ENCODE data around the gene KRTAP5-1. TPM values are rescaled to one million over a fixed set of nuclear protein-coding genes. Genes with fewer than 3 reads are reported as not detected.

The KRTAP5-1 gene
- polyA plus RNA-seq, 1 of the 3 experiments (the other 2 are of a cell fraction): not detected

- no peak overlapping the region for H2AFZ ChIP-seq (ENCODE audit: low read depth)
- peaks cover 40% of the 10 kb centered on the region for H4K20me1 ChIP-seq (ENCODE audit: insufficient read depth)
- H3K9ac ChIP-seq: no peak overlapping the region
- H3F3A ChIP-seq (replicated peaks; ENCODE audit: insufficient read depth): no peaks in the 10 kb centered on the region
- no peak overlapping the region for H3K4me3 ChIP-seq (ENCODE audit: low read depth in 2 of 2, low read length in 1 of 2)
- no peaks in the 10 kb centered on the region for H3K9me2 ChIP-seq
- H3K4me1 ChIP-seq (ENCODE audit: control insufficient read depth in 1 of 2, insufficient read depth in 2 of 2, low read depth in 1 of 2, low read length in 1 of 2): no peaks in the 10 kb centered on the region; a peak in 1 of 4 replicates
- no peak overlapping the region for H3K4me2 ChIP-seq
- TF ChIP-seq MAX (IDR thresholded peaks at IDR 0.05; ENCODE audit: low read depth) (no peak), EP300 (IDR thresholded peaks at IDR 0.05; ENCODE audit: borderline replicate concordance in 1 of 2, low read depth in 1 of 2, low read length in 1 of 2) (no peak), GABPA (IDR thresholded peaks at IDR 0.05; ENCODE audit: low read depth) (no peak), TCF12 (IDR thresholded peaks at IDR 0.05) (no peak), YY1 (IDR thresholded peaks at IDR 0.05; ENCODE audit: low read depth) (no peak), CHD2 (IDR thresholded peaks at IDR 0.05; ENCODE audit: low read length, partially characterized antibody) (no peak)
- H3K9me3 ChIP-seq: no peaks in the 10 kb centered on the region
- H3K27ac ChIP-seq (ENCODE audit: low read depth in 2 of 2, low read length in 1 of 2): no peak overlapping the region
- H3K79me2 ChIP-seq (ENCODE audit: insufficient read depth): peaks cover 44% of the 10 kb centered on the region
- WGBS (ENCODE audit: low lambda C conversion rate): 55% methylated on average over 5 of the region's 5 CpGs
- peaks cover 0 to 6% of the 10 kb centered on the region in 2 experiments for H3K36me3 ChIP-seq (replicated peaks in 1 of 2; ENCODE audit: control insufficient read depth in 1 of 2, insufficient read depth in 2 of 2, low read length in 1 of 2)
- no peak for DNase-seq
- POLR2A ChIA-PET: no interaction called here
- peaks cover 7% of the 10 kb centered on the region; the same call in 1 of the 2 replicates for H3K27me3 ChIP-seq (ENCODE audit: insufficient read depth)
- CTCF ChIA-PET: interaction anchor here (0.8 to 4.2 kb wide), 4 partner anchors 8 to 91 kb away, joined by 3 to 17 read pairs (median 7); no protein-coding TSS in a partner anchor
These were observed 46.9 kb downstream of the KRTAP5-1 start for GRCh38 chr11:1538153-1538552.

- H3K4me1 ChIP-seq (ENCODE audit: control insufficient read depth in 1 of 2, insufficient read depth in 2 of 2, low read depth in 1 of 2, low read length in 1 of 2): peaks cover 0 to 16% of the 10 kb centered on the region in 2 experiments; a peak in 1 of 4 replicates
- ChIA-PET POLR2A (no interaction called here), CTCF (interaction anchor here (0.6 to 4.2 kb wide), 6 partner anchors 9 to 334 kb away, joined by 3 to 17 read pairs (median 7); no protein-coding TSS in a partner anchor)
- no peak overlapping the region for H3K4me3 ChIP-seq (ENCODE audit: low read depth in 2 of 2, low read length in 1 of 2)
- peaks cover 59% of the 10 kb centered on the region for H4K20me1 ChIP-seq (ENCODE audit: insufficient read depth)
- H3K9ac ChIP-seq: no peak overlapping the region
- H3K27ac ChIP-seq (ENCODE audit: low read depth in 2 of 2, low read length in 1 of 2): no peak overlapping the region
- peaks cover 0 to 9% of the 10 kb centered on the region in 2 experiments for H3K36me3 ChIP-seq (replicated peaks in 1 of 2; ENCODE audit: control insufficient read depth in 1 of 2, insufficient read depth in 2 of 2, low read length in 1 of 2)
- peaks cover 63% of the 10 kb centered on the region for H3K79me2 ChIP-seq (ENCODE audit: insufficient read depth)
- peaks cover 7% of the 10 kb centered on the region; the same call in 1 of the 2 replicates for H3K27me3 ChIP-seq (ENCODE audit: insufficient read depth)
- H3F3A ChIP-seq (replicated peaks; ENCODE audit: insufficient read depth): no peaks in the 10 kb centered on the region
- no peak overlapping the region for H2AFZ ChIP-seq (ENCODE audit: low read depth)
- no peaks in the 10 kb centered on the region for H3K9me2 ChIP-seq
- no peak for DNase-seq
- WGBS (ENCODE audit: low lambda C conversion rate): 90% methylated on average over 16 of the region's 16 CpGs
- no peaks in the 10 kb centered on the region for H3K9me3 ChIP-seq
- H3K4me2 ChIP-seq: no peak overlapping the region
- no peak for TF ChIP-seq REST (IDR thresholded peaks at IDR 0.05; ENCODE audit: low read depth, low read length)
- no peak for TF ChIP-seq NFIC (IDR thresholded peaks at IDR 0.05; ENCODE audit: borderline replicate concordance)
- no peak for TF ChIP-seq EP300 (IDR thresholded peaks at IDR 0.05; ENCODE audit: borderline replicate concordance in 1 of 2, low read depth in 1 of 2, low read length in 1 of 2)
- no peak for TF ChIP-seq FOXJ3 (CRISPR knock-in tag; IDR thresholded peaks at IDR 0.05)
- TF ChIP-seq USF1 (IDR thresholded peaks at IDR 0.05; ENCODE audit: borderline replicate concordance, low read depth): no peak
- no peak for TF ChIP-seq SMC3 (IDR thresholded peaks at IDR 0.05; ENCODE audit: low read depth, low read length)
- no peak for TF ChIP-seq MXI1 (IDR thresholded peaks at IDR 0.05; ENCODE audit: low read depth, low read length)
- TF ChIP-seq RCOR1 (IDR thresholded peaks at IDR 0.05; ENCODE audit: low read length): no peak
- no peak for TF ChIP-seq TEAD4 (IDR thresholded peaks at IDR 0.05; ENCODE audit: borderline replicate concordance, insufficient read depth)
- TF ChIP-seq PBX3 (IDR thresholded peaks at IDR 0.05): no peak
- no peak for TF ChIP-seq EZH2phosphoT487 (IDR thresholded peaks at IDR 0.05; ENCODE audit: borderline replicate concordance, low read depth)
- TF ChIP-seq FOXM1 (IDR thresholded peaks at IDR 0.05; ENCODE audit: low read depth): no peak
- TF ChIP-seq RXRA (IDR thresholded peaks at IDR 0.05; ENCODE audit: borderline replicate concordance, low read depth): no peak
- TF ChIP-seq CTCF (IDR thresholded peaks at IDR 0.05): no peak
- no peak for TF ChIP-seq NRF1 (IDR thresholded peaks at IDR 0.05; ENCODE audit: low read depth, low read length)
These were observed 48.8 kb downstream of the KRTAP5-1 start for GRCh38 chr11:1536065-1536843.

Measured in SK-N-SH (cell line).